CD4-positive, alpha-beta T cell treated with Interleukin-4 for 1 hour (primary cell): ENCODE results near the gene KDM2B.

Experiments used
- DNase-seq, 2 donors: peaks; one replicate each; pipeline ENCODE4 v3.0.0-alpha.2; 2020 to 2022

Gene KDM2B

DNA sequence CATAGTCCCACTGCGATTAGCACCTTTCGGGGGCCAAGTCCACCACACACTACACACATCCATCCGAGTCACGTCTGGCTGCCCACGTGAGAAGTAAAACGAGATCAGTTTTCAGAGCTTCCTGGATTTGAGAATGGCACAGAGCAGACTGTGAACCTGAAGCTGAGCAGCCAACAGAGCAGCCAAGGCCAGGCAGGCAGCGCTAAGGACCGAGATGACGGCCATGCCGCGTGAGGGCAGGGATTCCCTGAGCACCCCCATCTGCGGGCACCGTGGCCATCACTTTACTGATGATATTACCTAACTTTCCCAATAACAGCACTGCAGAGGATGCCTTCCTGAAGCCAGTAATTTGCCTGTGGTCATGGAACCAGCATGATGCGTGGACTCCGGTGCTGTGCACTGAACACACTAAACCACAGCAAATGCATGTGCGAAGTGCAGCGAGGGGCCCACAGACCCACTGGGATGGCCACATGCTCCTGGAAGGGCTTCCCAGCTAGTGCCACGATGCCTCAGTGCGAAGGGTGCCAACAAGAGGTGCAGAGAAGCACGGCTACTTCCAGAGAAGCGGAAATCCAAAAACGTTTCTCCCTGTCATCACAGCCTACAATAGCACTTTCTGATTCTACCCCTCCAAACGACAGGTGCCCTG lies 124.9 kb downstream of the KDM2B start:
- DNase-seq, result no peak

DNA sequence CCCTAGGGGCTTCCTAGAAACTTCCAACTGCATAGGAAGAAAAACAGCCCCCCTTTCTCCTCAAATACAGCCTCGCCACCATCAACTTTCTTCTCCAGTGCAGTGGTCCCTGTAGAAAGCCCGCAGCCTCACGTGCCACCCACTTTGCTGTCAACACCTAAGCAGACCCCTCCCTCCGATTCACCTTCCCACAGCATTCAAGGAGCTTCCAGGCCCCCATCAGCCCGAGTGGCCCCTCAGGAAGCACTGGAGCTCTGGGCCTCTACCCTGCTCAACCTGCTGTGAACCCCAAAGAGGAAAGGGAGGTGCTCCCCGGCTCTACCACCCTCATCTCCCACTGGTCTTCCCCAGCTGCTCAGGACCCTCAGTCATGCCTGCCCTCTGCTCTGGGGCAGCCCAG lies 125.9 kb downstream of the KDM2B start:
- no peak for DNase-seq

DNA sequence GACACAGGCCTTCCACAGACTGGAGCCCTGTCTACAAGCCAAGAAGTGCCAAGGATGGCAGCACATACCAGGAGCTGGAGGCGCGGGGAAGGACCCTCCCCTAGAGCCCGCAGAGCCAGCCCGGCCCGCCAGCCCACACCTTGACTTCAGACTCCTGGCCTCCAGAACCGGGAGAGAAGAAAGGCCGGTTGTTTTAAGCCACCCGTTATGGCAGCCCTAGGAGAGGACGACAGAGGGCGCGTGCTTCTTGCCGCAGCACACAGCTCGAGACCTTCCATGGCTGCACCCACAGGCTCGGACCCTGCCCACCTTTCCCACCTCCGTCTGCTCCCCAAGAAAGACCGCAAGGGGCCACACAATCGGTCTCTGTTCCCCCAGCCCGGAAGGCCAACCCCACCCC lies 127.2 kb downstream of the KDM2B start:
- no peak for DNase-seq

DNA sequence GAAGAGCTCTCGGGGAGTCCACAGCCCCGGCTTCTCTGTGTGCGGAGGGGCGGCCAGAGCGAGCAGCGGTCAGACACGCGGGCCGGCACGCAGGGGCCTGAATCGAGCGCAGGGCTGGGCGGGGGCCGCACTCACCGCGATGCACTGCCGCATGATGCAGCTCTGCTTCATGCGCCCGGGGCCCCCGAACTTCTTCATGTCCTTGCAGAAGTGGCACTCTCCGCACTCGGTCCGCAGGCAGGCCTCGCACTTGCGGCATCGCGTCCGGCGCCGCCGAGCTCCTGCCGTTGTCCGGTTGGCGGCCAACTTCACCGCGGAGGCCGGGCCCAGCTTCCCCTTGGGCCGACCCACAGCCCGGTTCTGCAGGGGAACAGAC lies 127.8 kb downstream of the KDM2B start:
- no peak for DNase-seq

DNA sequence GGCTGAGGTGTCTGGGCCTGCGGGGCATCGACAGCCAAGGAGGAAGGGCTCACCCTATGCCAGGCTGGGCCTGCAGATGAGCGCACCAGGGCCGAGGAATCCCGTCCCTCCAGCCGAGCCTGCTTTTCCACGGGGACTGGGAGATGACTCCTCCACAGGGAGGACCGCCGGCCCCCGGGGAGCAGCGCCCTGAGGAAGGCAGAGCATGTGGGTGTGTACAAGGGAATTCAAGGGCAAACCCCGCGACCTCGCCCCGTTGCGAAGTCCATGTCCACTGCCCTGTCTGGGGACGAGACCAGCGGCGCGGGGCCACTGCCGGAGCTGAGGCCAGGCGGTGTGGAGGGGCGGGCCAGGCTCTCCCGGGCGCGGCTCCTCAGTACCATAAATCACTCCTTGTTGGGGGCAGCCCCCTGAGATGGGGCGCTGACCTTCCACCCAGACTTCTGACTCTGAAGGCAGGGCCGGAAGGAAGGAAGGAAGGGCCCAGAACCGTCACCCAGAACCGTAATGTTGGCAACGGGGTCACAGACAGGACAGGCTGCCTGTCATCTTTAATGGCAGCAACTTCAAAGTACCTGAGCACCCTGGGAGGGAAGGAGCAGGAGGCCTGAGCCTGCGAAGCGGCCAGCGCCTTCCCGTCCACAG lies 128.4 kb downstream of the KDM2B start:
- DNase-seq, result no peak

DNA sequence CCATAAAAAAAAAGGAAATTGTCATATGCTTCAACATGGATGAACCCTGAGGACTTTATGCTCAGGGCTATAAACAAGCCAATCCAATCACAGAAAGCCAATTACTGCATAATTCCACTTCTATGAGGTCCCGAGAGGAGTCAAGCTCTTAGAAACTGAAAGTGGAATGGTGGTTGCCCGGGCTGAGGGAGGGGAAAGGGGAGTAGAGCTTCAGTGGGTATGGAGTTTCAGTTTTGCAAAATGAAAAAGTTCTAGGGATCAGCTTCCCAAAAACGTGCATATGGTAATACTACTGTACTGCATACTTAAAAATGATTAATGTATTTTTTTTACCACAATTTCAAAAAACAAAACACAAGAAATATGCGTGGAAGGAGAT lies 128.9 kb downstream of the KDM2B start:
- no peak for DNase-seq

DNA sequence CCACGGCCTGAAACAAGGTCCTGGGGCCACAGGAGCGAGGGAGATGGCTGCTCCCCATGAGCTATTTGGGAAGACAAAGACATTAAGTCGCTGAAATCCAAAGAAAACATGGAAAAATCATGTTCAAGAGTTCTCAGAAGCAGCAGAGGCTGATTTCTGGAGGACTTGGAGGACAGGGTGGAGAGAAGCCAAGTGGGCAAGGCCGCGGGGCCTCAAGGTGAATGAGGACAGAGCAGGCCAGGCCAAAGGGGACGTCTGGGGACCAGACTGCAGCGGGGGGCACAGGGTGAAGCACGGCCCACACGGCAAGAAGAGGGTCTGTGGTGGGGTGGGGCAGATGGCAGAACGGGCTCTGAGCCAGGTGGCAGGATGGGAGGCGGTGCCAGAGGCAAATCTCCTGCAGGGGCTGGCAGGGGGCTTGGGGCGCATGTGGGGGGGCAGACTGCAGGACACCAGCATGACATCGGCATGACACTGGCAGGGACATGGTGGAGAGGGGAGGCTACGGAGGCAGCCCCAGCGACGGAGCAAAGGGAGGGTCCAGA lies 132.0 kb downstream of the KDM2B start:
- no peak for DNase-seq

DNA sequence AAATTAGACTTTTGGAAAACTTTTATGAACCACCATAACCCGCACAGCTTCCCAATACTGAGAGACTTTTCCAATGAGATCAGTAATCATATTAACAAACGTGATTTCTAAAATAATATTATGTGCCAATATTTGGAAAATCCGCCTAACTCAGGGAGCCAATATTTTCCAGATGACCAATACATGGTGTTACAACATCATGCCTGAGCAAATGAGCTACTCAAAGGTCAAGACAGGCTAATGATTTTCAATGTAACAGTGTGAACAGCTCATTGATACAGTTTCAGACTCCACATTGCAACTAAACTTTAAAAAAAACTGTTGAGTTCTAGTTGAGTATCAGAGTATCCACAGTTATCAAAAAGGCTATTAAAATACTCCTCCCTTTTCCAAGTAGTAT lies 134.1 kb downstream of the KDM2B start:
- no peak for DNase-seq

DNA sequence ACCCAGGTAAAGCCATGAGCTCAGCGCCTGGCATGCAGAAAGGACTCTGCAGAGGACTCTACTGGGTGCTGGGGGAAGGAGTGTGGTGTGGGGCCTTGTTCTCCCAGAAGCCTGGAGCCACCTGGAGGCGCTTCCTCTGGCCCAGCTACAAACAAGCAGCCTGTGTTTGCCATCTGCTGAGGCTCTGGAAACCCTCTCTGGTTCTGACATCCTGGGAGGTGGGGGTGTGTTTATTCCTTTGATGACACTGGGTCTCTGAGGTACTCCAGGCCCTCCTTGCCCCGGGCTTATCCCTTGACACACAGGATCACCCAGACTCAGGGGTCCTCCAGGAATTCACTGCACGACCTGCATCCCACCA lies 136.0 kb downstream of the KDM2B start:
- no peak for DNase-seq

DNA sequence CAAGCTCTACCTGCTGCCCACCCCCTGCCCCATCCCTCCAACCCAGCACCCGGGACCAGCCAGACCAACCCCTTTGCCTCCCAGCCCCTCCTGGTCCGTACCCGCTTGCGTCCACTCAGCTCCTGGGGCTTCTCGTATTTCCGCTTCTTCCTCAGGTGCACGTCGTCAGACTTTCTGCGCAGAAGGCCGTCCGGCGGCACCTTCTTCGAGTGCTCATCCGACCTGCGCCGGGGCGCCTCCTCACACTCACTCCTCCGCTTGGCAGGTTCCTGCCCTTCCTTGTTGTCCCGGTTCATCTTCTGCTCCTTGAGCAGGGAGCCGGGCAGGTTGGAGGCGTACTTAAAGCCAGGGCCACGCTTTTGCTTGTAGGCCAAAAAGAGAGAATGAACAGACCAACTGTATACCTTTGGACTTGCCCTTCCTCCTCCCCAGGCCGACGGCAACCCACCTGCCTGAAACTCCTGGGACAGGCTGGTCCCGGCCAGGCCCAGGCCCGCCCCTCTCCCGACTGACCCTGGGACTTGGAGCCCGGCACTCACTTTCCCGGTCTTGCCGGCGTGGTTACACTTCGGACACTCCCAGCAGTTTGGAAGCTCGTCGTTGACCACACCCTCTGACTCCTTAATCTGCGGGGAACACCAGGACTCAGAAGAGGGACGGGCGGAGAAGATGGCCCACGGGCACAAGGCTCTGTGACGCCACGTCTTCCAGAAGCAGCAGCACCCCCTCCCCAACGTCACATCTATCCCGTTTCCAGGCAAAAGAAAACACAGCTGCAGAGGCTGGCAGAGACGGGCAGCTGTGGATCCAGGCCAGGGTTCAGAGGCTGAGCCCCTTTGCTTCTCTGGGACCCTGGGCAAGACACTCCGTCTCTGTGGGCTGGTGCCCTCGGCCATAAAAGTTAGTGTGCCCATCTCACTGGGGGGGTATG lies 136.6 kb downstream of the KDM2B start:
- DNase-seq, result no peak

DNA sequence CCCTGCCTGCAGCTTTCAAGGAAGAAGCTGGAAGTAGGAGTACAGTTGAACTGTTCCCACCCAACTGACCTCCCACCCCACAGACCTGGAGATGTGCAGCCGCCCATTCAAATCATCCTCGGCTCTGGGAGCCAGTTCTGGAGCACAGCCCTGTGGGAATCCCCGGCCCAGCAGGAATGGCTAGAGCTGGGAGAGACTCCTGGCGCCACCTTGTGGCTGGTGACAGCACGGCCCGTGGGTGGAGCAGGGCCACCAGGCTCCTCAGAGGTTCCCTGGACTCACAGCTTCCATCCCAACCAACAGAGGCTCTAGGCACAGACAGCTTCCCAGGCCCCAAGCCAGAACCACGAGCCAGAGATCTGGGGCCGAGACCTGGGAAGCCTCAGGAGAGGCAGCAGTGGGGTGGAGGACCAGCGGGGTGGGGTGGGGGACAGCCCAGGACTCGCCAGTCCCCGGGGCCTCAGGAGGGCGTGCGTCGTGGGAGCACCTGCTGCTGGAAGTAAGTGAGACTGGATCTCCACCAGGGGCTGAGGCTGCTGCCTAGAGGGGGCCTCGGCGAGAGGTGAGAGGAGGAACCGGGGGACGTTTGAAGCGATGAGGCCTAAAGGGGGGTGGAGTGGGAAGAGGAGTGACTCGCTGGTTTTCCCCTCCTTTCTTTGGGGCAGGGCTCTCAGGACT lies 137.5 kb downstream of the KDM2B start:
- peak; percentile 62 to 65 for DNase-seq

DNA sequence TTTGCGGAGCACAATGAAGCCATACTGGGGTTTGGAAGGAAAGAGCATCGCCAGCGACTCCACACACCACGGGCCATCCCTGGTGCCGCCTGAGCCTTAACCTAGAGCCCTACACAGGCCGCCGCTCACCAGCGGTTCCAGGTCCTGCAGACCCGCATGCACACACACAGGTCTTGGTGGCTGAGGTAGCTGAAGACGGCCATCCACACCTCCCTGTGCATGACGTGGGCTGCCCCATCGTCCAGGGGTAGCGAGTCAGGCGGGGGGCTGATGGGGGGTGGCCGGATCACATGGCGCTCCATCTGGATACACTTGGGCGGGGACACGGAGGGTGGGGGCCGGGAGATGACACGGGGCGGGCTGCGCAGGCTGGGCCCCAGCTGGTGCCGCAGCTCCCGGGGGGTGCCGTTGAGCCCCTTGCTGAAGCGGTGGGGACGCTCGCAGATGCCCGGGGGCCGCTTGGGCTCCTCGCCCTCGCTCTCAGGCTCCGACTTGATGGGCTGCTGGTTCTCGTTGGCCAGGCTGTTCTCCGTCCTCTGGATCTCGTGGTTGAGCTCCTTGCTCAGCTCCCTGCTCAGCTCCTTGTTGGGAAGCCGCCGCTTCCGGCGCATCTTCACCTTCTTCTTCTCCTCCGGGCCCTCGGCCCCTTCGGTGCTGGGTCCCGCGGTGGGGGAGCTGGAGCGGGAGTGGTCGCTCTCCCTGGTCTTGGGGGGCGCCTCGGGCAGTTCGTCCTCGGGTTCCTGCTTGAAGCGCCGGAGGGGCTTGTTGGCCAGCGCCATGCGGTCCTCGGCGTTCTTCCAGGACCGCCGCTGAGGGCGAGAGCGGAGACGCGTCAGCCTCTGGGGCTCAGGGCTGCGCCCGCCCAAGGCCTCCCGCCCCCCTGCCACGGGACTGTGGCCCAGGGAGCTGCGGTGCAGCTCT lies 138.5 kb downstream of the KDM2B start:
- DNase-seq, result no peak

DNA sequence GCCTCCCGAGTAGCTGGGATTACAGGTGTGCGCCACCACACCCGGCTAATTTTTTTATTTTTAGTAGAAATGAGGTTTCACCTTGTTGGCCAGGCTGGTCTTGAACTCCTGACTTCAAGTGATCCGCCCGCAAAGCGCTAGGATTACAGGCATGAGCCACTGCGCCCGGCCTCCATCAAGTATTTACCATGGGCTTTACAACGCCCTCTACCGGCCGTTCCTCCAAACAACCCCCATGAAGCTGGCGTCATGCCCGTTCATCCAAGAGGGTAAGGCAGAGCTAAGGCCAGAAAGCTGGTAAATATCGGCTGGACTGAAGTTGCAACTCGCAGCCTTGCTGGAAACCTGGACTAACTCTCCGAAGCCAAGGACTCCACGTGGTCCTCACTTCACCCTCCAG lies 139.3 kb downstream of the KDM2B start:
- no peak for DNase-seq

DNA sequence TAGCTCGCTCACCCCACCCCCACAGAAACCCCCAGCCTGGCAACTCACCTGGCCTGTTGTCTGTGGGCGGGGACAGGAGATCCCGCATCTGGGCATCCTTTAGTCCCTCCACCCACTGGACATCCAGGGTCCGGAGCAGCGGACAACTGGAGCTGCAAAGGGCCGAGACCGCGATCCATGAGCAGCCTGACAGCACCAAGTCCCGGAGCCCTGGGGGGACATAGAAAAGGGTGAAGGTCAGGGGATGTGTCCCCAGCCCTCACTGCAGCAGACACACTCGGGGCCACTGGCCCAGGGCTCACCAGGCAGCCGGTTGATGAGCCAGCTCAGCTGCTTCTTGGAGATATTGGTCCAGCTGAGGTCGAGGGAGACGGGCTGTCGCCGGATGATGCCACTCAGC lies 140.1 kb downstream of the KDM2B start:
- DNase-seq, result no peak

DNA sequence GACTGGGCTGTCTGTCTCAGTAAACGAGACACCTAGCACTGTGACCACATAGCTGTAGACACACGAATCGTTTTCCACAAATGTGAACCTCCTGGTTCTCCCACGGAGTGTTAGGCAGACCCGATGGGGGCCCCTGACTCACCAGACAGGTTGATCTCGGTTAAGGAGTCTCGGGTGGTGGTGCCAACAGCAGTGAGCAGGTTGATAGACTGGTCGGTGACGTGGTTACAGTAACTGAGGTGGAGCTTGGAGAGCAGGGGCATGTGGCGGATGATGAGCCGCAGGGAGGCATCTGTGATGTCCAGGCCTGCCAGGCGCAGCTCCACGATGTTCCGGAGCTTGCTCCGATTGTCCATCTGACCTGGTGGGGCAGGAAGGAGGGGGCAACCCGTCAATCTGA lies 141.1 kb downstream of the KDM2B start:
- no peak for DNase-seq

DNA sequence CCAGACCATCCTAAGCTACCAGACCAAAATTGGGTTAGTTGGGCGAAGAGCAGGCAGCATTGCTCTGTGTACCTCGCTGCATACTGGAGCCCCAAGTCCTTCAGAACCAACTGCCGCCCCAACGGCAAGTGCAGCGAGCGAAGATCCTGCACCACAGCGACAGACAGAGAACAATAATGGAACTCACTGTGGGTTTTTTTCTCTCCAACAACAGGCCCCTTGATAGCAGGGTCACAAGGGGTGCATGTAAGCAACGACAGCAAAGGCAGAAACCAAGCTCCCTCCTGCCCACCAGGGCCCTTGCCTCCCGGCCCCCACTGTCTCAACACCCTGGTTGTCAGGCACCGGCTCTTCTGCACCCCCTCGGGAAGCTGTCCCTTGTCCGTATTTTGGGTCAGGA lies 141.9 kb downstream of the KDM2B start:
- no peak for DNase-seq

DNA sequence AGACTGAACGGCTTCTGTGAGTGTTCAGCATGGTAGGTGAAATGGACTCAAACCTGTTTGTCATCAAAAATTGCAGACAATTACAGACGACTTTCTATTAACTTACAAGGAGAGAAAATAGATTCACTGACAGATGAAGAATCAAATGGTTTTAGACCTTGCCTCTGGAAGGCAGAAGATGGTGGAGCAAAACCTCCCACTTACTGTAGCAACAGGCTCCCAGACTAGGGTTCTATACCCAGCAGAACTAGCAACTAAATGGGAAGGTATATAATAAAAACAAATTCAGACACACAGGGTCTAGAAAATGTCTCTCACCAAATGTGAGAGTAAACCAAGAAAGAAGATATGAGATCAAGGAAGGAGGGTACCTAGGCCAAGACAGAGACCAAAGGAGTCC lies 144.1 kb downstream of the KDM2B start:
- no peak for DNase-seq

DNA sequence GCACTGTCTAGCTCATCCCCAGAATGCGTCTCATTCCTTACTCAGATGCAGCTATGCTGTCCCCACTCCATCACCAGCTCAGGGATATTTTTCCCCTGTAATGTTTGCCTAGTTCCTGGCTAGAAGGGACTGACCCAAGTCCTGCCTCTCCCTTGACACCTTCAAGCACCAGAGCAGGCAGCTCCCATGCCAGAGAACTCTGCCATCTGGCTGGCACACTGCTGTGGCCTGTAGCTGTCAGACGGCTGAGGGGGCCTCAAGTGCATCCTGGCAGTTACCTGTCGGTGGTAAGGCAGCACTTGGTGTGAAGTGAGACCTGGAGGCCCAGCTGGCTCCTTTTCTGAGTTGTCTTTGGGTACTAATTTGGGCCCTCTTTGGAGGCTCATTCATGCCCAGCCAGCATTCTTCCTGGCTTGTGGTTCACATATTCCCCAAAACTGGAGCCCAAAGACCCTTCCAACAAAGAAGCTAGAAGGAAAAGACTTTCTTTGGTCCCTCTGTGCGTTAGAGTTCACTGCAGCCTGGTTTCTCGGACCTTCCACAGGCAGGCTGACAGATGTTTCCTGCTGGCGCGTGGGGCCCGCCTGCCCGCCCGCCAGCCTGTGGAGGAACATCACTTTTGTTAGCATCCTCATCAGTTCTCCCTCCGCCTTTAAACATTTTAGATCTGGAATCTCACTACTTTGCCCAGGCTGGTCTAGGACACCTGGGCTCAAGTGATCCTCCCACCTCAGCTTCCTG lies 147.9 kb downstream of the KDM2B start:
- DNase-seq, result no peak

DNA sequence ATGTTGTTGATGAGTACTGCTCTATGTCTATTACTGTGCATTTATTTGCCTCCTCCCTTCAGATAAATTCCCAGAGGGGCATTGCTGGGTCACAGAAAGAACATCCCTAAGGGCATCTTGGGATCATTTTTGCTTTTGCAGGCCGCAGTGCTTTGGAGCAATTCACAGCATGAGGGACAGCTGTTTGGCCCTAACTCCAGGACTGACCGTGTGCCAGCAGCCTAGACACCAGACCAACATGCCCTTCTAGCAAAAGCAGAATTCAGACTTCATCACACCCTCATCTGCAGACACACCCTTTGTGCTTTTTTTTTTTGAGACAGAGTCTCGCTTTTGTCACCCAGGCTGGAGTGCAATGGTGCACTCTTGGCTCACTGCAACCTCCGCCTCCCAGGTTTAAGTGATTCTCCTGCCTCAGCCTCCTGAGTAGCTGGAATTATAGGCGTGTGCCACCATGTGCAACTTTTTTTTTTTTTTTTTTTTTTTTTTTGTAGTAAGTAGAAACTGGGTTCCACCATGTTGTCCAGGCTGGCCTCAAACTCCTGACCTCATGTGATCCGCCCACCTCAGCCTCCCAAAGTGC lies 149.9 kb downstream of the KDM2B start:
- no peak for DNase-seq

DNA sequence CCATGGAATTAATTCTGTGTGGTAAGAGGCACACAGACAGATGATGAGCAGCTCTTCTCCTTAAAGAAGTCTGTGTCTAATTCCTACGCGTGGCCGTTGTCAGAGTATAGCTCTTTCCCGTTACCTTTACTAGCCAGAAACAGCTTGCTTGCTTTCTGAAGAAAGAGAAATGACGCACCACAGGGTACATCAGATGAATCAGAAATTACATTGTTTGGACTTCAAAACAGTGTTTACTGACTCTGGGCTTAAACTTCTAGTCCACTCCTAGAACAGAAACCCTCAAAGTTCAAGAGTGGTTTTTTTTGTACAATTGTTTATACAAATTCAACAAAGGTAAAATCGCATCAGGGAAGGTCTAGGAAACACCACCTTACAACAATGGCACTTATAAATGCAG lies 151.9 kb downstream of the KDM2B start:
- no peak for DNase-seq

DNA sequence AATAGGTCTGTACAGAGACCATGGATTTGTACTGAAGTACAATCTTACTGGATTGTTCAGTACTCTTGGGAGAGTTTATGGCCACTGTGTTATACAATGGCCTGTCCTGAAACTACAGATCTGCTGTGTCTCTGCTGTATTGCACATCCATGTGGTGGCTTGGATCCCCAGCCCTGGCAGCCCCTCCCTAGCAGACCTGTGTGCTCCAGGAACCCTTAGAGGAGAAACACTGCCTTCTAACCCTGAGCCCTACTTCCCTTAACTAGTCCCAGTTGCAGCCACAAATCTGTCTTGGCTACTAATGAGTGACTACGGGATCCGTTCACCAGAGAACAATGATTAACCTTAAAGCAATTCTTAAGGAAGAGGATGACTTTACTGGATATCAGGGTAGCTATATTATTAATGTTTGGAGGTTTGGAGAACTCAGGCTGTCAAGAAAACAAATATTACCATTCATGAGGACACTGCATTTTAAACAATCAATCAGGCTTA lies 153.2 kb downstream of the KDM2B start:
- no peak for DNase-seq
